PFSK-1 (cell line): ENCODE data around the gene TMEM266.

Experiments used
- FOXP2 ChIP-seq: optimal IDR thresholded peaks from 2 replicates; pipeline ENCODE3; 2011; ENCODE audit warnings: borderline replicate concordance, control low read depth, inconsistent platforms; ENCODE audit not compliant: insufficient read depth; ENCODE audit errors: extremely low read length, extremely low read depth
- POLR2AphosphoS5 ChIP-seq: IDR thresholded peaks from 2 replicates; pipeline ENCODE4 v1.6.1; 2012; ENCODE audit warnings: low read depth, mild to moderate bottlenecking, control low read depth, low read length, moderate library complexity
- SIN3A ChIP-seq: IDR thresholded peaks from 2 replicates; pipeline ENCODE4 v1.6.1; 2012; ENCODE audit warnings: mild to moderate bottlenecking, low read length, moderate library complexity, borderline replicate concordance; ENCODE audit not compliant: insufficient read depth
- TAF1 ChIP-seq: IDR thresholded peaks from 2 replicates; pipeline ENCODE4 v1.6.1; 2012; ENCODE audit warnings: low read length, control low read depth, borderline replicate concordance; ENCODE audit not compliant: insufficient read depth
- TF ChIP-seq, protein P1 (sequence below), 2 experiments: IDR thresholded peaks; 2 replicates each; pipeline versions ENCODE4 v1.6.1 to v1.8.0; 2011 to 2012; ENCODE audit warnings: low read depth in 2 of 2, low read length in 2 of 2, control low read depth in 1 of 2, inconsistent platforms in 1 of 2, mild to moderate bottlenecking in 1 of 2, moderate library complexity in 1 of 2; ENCODE audit not compliant: insufficient read depth in 1 of 2

Gene TMEM266

DNA sequence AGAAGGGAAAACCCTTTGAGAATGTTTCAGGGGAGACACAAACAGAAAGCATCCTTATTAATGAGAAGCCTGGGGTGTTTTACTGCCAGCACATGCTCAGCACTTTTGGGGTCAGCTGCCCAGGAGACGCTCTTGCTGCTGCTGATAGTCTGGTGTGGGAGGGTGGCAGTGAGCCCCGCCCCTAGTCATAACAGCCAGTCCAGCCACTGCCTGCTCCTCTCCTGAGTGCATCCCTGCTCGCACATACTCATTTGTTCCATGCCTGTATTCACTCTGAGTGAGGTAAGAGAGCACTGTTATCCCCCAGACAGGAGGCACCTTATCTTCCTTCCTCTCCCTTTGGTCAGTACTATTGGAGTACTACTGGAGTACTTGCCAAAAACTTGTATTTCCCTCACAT, 150.2 kb downstream of the TMEM266 start:
- TF ChIP-seq POLR2AphosphoS5 (no peak), SIN3A (no peak), FOXP2 (no peak), TAF1 (no peak)
- TF ChIP-seq, protein P1, sequence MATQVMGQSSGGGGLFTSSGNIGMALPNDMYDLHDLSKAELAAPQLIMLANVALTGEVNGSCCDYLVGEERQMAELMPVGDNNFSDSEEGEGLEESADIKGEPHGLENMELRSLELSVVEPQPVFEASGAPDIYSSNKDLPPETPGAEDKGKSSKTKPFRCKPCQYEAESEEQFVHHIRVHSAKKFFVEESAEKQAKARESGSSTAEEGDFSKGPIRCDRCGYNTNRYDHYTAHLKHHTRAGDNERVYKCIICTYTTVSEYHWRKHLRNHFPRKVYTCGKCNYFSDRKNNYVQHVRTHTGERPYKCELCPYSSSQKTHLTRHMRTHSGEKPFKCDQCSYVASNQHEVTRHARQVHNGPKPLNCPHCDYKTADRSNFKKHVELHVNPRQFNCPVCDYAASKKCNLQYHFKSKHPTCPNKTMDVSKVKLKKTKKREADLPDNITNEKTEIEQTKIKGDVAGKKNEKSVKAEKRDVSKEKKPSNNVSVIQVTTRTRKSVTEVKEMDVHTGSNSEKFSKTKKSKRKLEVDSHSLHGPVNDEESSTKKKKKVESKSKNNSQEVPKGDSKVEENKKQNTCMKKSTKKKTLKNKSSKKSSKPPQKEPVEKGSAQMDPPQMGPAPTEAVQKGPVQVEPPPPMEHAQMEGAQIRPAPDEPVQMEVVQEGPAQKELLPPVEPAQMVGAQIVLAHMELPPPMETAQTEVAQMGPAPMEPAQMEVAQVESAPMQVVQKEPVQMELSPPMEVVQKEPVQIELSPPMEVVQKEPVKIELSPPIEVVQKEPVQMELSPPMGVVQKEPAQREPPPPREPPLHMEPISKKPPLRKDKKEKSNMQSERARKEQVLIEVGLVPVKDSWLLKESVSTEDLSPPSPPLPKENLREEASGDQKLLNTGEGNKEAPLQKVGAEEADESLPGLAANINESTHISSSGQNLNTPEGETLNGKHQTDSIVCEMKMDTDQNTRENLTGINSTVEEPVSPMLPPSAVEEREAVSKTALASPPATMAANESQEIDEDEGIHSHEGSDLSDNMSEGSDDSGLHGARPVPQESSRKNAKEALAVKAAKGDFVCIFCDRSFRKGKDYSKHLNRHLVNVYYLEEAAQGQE (IDR thresholded peaks at IDR 0.05; ENCODE audit: insufficient read depth in 1 of 2, low read depth in 2 of 2, low read length in 2 of 2): no peak

DNA sequence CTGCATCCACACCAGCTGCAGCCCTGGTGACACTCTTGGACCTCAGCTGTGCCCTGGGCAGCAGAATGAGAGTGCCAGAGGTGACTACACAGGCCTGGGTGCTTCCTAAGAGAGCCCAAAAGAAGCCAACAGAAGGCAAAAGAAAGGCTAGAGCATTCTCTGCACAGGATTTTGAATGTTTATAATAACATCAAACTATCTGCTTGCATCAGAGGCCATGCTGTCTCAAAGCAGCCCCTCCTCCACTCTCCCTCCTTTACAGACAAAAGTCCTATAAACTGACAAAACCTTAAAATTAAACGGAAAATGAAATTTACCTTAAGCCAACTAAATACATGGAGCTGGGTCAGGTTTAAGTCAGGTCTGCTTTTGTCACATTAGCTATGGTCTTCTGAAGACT, 155.8 kb downstream of the TMEM266 start:
- TF ChIP-seq FOXP2: no peak
- no peak for TF ChIP-seq SIN3A
- TF ChIP-seq TAF1: no peak
- TF ChIP-seq, protein P1 (IDR thresholded peaks at IDR 0.05; ENCODE audit: insufficient read depth in 1 of 2, low read depth in 2 of 2, low read length in 2 of 2): no peak
- no peak for TF ChIP-seq POLR2AphosphoS5

DNA sequence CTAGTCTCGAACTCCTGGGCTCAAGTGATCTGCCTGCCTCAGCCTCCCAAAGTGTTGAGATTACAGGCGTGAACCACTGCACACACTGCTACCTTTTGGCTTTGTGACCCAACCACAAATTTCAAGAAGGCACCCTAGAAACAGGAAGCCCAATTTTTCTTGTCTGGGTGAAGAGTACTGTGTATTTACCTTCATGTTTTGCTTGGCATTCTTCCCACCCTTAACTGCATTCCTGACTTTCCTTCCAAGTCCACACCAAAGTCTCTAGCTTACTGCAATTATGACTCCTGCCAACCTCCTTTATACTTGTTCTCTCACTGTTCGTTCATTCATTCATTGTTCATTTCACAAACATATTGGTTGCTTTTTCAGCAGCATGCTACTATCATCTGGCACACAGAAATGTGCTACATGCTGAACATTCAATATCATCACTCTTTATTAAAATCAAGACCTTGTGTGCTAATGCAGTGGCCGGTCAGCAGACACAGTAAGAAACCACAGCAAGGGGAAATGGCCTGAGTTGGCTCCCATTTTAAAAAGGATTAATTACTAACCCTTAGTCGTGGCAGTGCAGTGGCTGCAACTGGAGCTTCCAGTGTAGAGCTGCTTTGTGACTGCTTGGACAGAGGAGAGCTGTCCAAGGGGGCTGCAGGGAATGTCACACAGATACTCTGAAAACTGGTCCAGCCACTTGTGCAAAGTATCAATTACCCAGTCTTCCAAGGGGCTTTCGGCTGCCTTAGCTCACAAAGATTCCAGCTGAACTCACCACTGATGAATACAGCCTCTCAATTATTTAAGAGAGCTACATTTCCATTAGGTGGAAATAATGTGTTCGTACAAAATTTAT, 157.5 kb downstream of the TMEM266 start:
- no peak for TF ChIP-seq FOXP2
- no peak for TF ChIP-seq POLR2AphosphoS5
- no peak for TF ChIP-seq SIN3A
- TF ChIP-seq, protein P1 (IDR thresholded peaks at IDR 0.05; ENCODE audit: insufficient read depth in 1 of 2, low read depth in 2 of 2, low read length in 2 of 2): no peak
- TF ChIP-seq TAF1: no peak

DNA sequence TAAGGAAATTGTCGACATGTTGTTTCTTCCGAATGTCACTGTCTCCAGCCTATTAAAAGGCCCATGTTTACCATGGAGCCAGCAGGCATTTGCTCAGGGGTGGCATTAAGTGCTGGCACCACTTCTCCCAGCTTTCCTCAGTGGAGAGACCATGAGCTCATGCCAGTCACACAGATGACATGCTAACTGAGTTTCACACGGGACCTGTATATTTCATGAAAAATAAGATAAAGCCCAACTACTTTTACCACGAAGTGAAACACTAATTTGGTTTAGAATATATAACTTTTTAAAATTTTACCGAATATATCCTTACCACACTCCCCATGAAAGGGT, 158.1 kb downstream of the TMEM266 start:
- TF ChIP-seq TAF1 (no peak), POLR2AphosphoS5 (no peak), FOXP2 (no peak), SIN3A (no peak)
- TF ChIP-seq, protein P1 (IDR thresholded peaks at IDR 0.05; ENCODE audit: insufficient read depth in 1 of 2, low read depth in 2 of 2, low read length in 2 of 2): no peak
